GM19035 (cell line): ENCODE results near the gene CCN2.
"Not testable (repeated sequence)": the region's sequence is repeated elsewhere in the genome, so short reads cannot be mapped to it uniquely, and the experiment has no call there.

ENCODE experiments used
- ATAC-seq: cut with Tn5 transposase; IDR thresholded peaks from one replicate; pipeline ENCODE4 v1.9.1; 2021; ENCODE audit not compliant: unreplicated experiment

The CCN2 gene

GRCh38 chr6:131911951-131912350, 39.2 kb downstream of the CCN2 start:
- no peak for ATAC-seq

GRCh38 chr6:131910956-131911355, 40.2 kb downstream of the CCN2 start:
- no peak for ATAC-seq

GRCh38 chr6:131910219-131910589, 41.0 kb downstream of the CCN2 start:
- ATAC-seq, result peak; percentile 9

GRCh38 chr6:131909408-131910218, 41.6 kb downstream of the CCN2 start:
- peak; percentile 97 for ATAC-seq

- not testable (repeated sequence) for ATAC-seq
Observed at GRCh38 chr6:131908787-131909186, 42.4 kb downstream of the CCN2 start.

GRCh38 chr6:131903734-131904133, 47.4 kb downstream of the CCN2 start:
- not testable (repeated sequence) for ATAC-seq

- not testable (repeated sequence) for ATAC-seq
Observed at GRCh38 chr6:131901326-131901873, 49.8 kb downstream of the CCN2 start.

GRCh38 chr6:131900231-131900630, 50.9 kb downstream of the CCN2 start:
- no peak for ATAC-seq

GRCh38 chr6:131898718-131899117, 52.5 kb downstream of the CCN2 start:
- no peak for ATAC-seq
